HepG2 (cell line): Measurements from ENCODE around the gene CC2D1A. TPM values are rescaled to one million over a fixed set of nuclear protein-coding genes. Genes with fewer than 3 reads are reported as not detected.
A peak's percentile ranks its signal among the peaks of the same experiment; 100 is the strongest.

ENCODE experiments used
- ATAC-seq: fragments of 200-7000 bp; cut with Tn5 transposase; 3 replicates; pipeline ENCODE4 v1.9.1; 2020; ENCODE audit warnings: mild to moderate bottlenecking, moderate library complexity
- BruUV-seq: library from RNA; stranded (reverse); fragments of 400-500 nt; replicated peaks from 2 replicates; lab custom pipeline; 2021; lab: Mats Ljungman, UMichigan
- CTCF ChIA-PET: fragments of 300-600 bp; formaldehyde crosslinking; extraction: SDS; loops from one replicate; lab custom pipeline; 2021; ENCODE audit warnings: low total read pairs, inconsistent platforms, low intra/inter-chr PET ratio; lab: Yijun Ruan, JAX
- POLR2A ChIA-PET: fragments of 350-600 bp; sonication (Branson Sonifier 250); formaldehyde crosslinking; loops from one replicate; lab custom pipeline; 2020; ENCODE audit warnings: antibody characterized with exemption, inconsistent platforms; lab: Yijun Ruan, JAX
- DNase-seq: peaks from one replicate; pipeline ENCODE4 v3.0.0-alpha.2; 2015; ENCODE audit warnings: low spot score
- FAIRE-seq: peaks from 3 replicates; lab custom pipeline; 2011; peaks lifted over from hg19 to GRCh38; lab: Jason Lieb, UNC
- H2AFZ ChIP-seq: one replicate; pipeline ENCODE4 v1.6.1; 2011; ENCODE audit warnings: low read length, inconsistent platforms
- H3K27ac ChIP-seq: fragments of 300-600 bp; 3 replicates; pipeline ENCODE4 v1.8.0; 2011; ENCODE audit warnings: mixed run types, mild to moderate bottlenecking, mixed read lengths, low read length, inconsistent platforms; ENCODE audit not compliant: insufficient read depth; ENCODE audit errors: extremely low read length
- H3K27me3 ChIP-seq, 2 experiments: fragments of 200-600 bp in 1 of 2; 2 replicates in 1 of 2; 3 replicates in 1 of 2; pipeline versions ENCODE4 v1.6.0 to v1.8.0; 2011; ENCODE audit warnings: low read length in 2 of 2, mild to moderate bottlenecking in 2 of 2, moderate library complexity in 2 of 2, inconsistent platforms in 1 of 2; ENCODE audit not compliant: insufficient read depth in 2 of 2, control insufficient read depth in 1 of 2
- H3K36me3 ChIP-seq, 2 experiments: fragments of 200-600 bp in 1 of 2; replicated peaks in 1 of 2; 2 replicates in 1 of 2; 3 replicates in 1 of 2; pipeline versions ENCODE4 v1.5.1 to v1.8.0; 2011; ENCODE audit warnings: low read length in 2 of 2, inconsistent platforms in 1 of 2; ENCODE audit not compliant: insufficient read depth in 2 of 2, control insufficient read depth in 1 of 2
- H3K4me1 ChIP-seq: 2 replicates; pipeline ENCODE4 v1.5.1; 2012; ENCODE audit warnings: low read length, inconsistent platforms; ENCODE audit not compliant: insufficient read depth
- H3K4me2 ChIP-seq: 2 replicates; pipeline ENCODE4 v1.6.0; 2011; ENCODE audit warnings: low read depth, low read length, inconsistent platforms
- H3K4me3 ChIP-seq, 3 experiments: fragments of 200-600 bp in 1 of 3; sonication (generic), shearing (Covaris generic) in 1 of 3; replicated peaks in 1 of 3; 2 replicates each; pipeline ENCODE4 v1.5.1; 2011 to 2016; ENCODE audit warnings: low read length in 3 of 3, inconsistent platforms in 2 of 3, low read depth in 2 of 3, mild to moderate bottlenecking in 2 of 3, control low read depth in 1 of 3, mixed read lengths in 1 of 3; ENCODE audit not compliant: insufficient read depth in 1 of 3
- H3K79me2 ChIP-seq: one replicate; pipeline ENCODE4 v1.6.1; 2011; ENCODE audit warnings: low read length, inconsistent platforms; ENCODE audit not compliant: insufficient read depth
- H3K9ac ChIP-seq: 2 replicates; pipeline ENCODE4 v1.6.0; 2011; ENCODE audit warnings: mild to moderate bottlenecking, low read depth, low read length, inconsistent platforms; ENCODE audit not compliant: insufficient read depth
- H3K9me3 ChIP-seq: 2 replicates; pipeline ENCODE4 v1.5.1; 2012; ENCODE audit warnings: mild to moderate bottlenecking, low read length
- H4K20me1 ChIP-seq: 2 replicates; pipeline ENCODE4 v1.6.0; 2011; ENCODE audit warnings: inconsistent platforms, mild to moderate bottlenecking, low read length, moderate library complexity; ENCODE audit not compliant: insufficient read depth
- FOXO1 ChIP-seq: sonication (generic); formaldehyde crosslinking; IDR thresholded peaks from 2 replicates; pipeline ENCODE4 v1.4.0; 2020; ENCODE audit warnings: missing genetic modification reagents
- ZNF687 ChIP-seq: sonication (generic); formaldehyde crosslinking; IDR thresholded peaks from 2 replicates; pipeline ENCODE4 v1.5.1; 2020; ENCODE audit warnings: mild to moderate bottlenecking, missing genetic modification reagents, moderate library complexity
- WGBS: methylation state at CpG from one replicate; pipeline ENCODE4 v1.1.6; 2017; ENCODE audit warnings: low lambda C conversion rate; 5-methylcytosine and 5-hydroxymethylcytosine counted together
- in situ Hi-C: cut with HindIII; loops from 2 replicates; pipeline ENCODE4 v1.10.0; 2017; ENCODE audit warnings: low pct_unique_long_range_greater_than_20kb; ENCODE audit not compliant: extremely low pct_ligation_motif_present
- intact Hi-C: fragments of 100-400 bp; cut with micrococcal nuclease; formaldehyde crosslinking; loops from one replicate; pipeline ENCODE4 v1.10.0; 2022; ENCODE audit not compliant: unreplicated experiment
- polyA plus RNA-seq, 8 experiments: library from polyadenylated mRNA; depleted of rRNA in 3 of 8; stranded (reverse) in 7 of 8; unstranded in 1 of 8; fragments of >200 nt; fragmentation: Illumina TruSeq in 4 of 8; extraction: Trizol in 4 of 8; gene quantifications; 2 replicates each; pipeline versions ENCODE4 v1.2.1 to v1.2.3, GENCODE V29; 2011 to 2016; ENCODE audit warnings: low read depth in 4 of 8, missing spikeins in 1 of 8, mixed read lengths in 1 of 8; ENCODE audit not compliant: insufficient read depth in 1 of 8
- total RNA-seq, 5 experiments: library from RNA; depleted of rRNA; stranded (reverse); fragments of >200 nt; fragmentation: Illumina TruSeq; extraction: Trizol; gene quantifications; 2 replicates each; pipeline ENCODE4 v1.2.3, GENCODE V29; 2016; ENCODE audit warnings: low read depth in 1 of 5

Gene CC2D1A
- total and polyA plus RNA-seq, 2 of the 13 experiments (the other 11 are each of a cell fraction or from before 2014, with no cell fraction given), result 9.7 to 11.5 TPM

GRCh38 chr19:13920524-13920923 is 14.5 kb downstream of the CC2D1A start:
- in situ Hi-C loops, result no loop called here
- 0 out of 2 replicates have a peak, but pooled peaks have one; percentile 10 for TF ChIP-seq ZNF687 (CRISPR knock-in tag)
- TF ChIP-seq FOXO1 (CRISPR knock-in tag), result no peak

More at GRCh38 chr19:13920524-13920923, 14.5 kb downstream of the CC2D1A start:
- FAIRE-seq (no peak), ATAC-seq (no peak), DNase-seq (no peak)
- POLR2A ChIA-PET, result interaction anchor here (0.9 to 1.1 kb wide), 2 partner anchors 12 to 14 kb away, joined by 3 to 4 read pairs; no protein-coding TSS in a partner anchor
- Histone ChIP-seq H3K27ac (no peak overlapping the region), H4K20me1 (no peaks in the 10 kb centered on the region), H3K79me2 (no peaks in the 10 kb centered on the region), H3K27me3 (no peaks in the 10 kb centered on the region), H3K4me1 (no peaks in the 10 kb centered on the region), H3K4me3 (no peak overlapping the region), H3K36me3 (peaks cover 7 to 45% of the 10 kb centered on the region in 2 experiments; a peak in 3 of 5 replicates), H2AFZ (no peak overlapping the region), H3K4me2 (no peak overlapping the region), H3K9ac (no peak overlapping the region), H3K9me3 (peaks cover 5% of the 10 kb centered on the region; the same call in 1 of the 2 replicates)
- 98% methylated on average over 9 of the region's 11 CpGs for WGBS
- intact Hi-C loops, result no loop called here
- BruUV-seq, result no TSS peak
- CTCF ChIA-PET, result no interaction called here
